Stimulated activated CD8-positive, alpha-beta memory T cell treated with anti-CD3 and anti-CD28 coated beads, Interleukin-2, amount 100 ng/mL, for 1 hour (primary cell): Measurements from ENCODE around the gene PLEKHD1.
"Not testable (repeated sequence)": the region's sequence is repeated elsewhere in the genome, so short reads cannot be mapped to it uniquely, and the experiment has no call there.

Source experiments
- DNase-seq, 2 donors: peaks; one replicate each; pipeline ENCODE4 v3.0.0-alpha.2; 2020; ENCODE audit warnings: low read depth in 2 of 2

Gene PLEKHD1

GRCh38 chr14:69481815-69482568 lies 2.5 kb upstream of the PLEKHD1 start:
- no peak for DNase-seq

- DNase-seq, result no peak
These were observed 624 bp upstream of the PLEKHD1 start for GRCh38 chr14:69483765-69484443.

GRCh38 chr14:69485315-69485660 lies 760 bp downstream of the PLEKHD1 start:
- no peak for DNase-seq

- no peak for DNase-seq
These were observed 1.2 kb downstream of the PLEKHD1 start for GRCh38 chr14:69485701-69486100.

GRCh38 chr14:69487226-69487625 lies 2.7 kb downstream of the PLEKHD1 start:
- DNase-seq, result no peak

GRCh38 chr14:69487771-69488170 lies 3.2 kb downstream of the PLEKHD1 start:
- no peak for DNase-seq

- DNase-seq, result no peak
These were observed 5.0 kb downstream of the PLEKHD1 start for GRCh38 chr14:69489495-69489894.

- no peak for DNase-seq
These were observed 5.8 kb downstream of the PLEKHD1 start for GRCh38 chr14:69490219-69490918.

- no peak for DNase-seq
These were observed 6.7 kb downstream of the PLEKHD1 start for GRCh38 chr14:69491193-69491592.

GRCh38 chr14:69493038-69493437 lies 8.5 kb downstream of the PLEKHD1 start:
- DNase-seq, result no peak

GRCh38 chr14:69493791-69494190 lies 9.3 kb downstream of the PLEKHD1 start:
- DNase-seq, result no peak

- no peak for DNase-seq
These were observed 10.9 kb downstream of the PLEKHD1 start for GRCh38 chr14:69495341-69495921.

- not testable (repeated sequence) for DNase-seq
These were observed 13.3 kb downstream of the PLEKHD1 start for GRCh38 chr14:69497866-69498265.

- DNase-seq, result not testable (repeated sequence)
These were observed 13.8 kb downstream of the PLEKHD1 start for GRCh38 chr14:69498286-69498685.

GRCh38 chr14:69499436-69499835 lies 14.9 kb downstream of the PLEKHD1 start:
- no peak for DNase-seq

- DNase-seq, result no peak
These were observed 15.6 kb downstream of the PLEKHD1 start for GRCh38 chr14:69500096-69500495.

- DNase-seq, result no peak
These were observed 16.2 kb downstream of the PLEKHD1 start for GRCh38 chr14:69500736-69501135.

GRCh38 chr14:69501423-69501838 lies 16.9 kb downstream of the PLEKHD1 start:
- DNase-seq, result no peak

GRCh38 chr14:69504775-69505174 lies 20.2 kb downstream of the PLEKHD1 start:
- no peak for DNase-seq

GRCh38 chr14:69505338-69506240 lies 21.1 kb downstream of the PLEKHD1 start:
- no peak for DNase-seq

- no peak for DNase-seq
These were observed 21.7 kb downstream of the PLEKHD1 start for GRCh38 chr14:69506241-69506595.
